Neural cell (in vitro differentiated cells): ENCODE data around the gene ERN2. TPM values are rescaled to one million over a fixed set of nuclear protein-coding genes. Genes with fewer than 3 reads are reported as not detected.
A peak's percentile ranks its signal among the peaks of the same experiment; 100 is the strongest.

Source experiments
- H2AFZ ChIP-seq: fragments of 200-600, 300-800 bp; sonication (generic), shearing (Covaris generic); 2 replicates; pipeline ENCODE4 v1.6.0; 2014; ENCODE audit warnings: low read depth, mild to moderate bottlenecking, antibody characterized with exemption, low read length, moderate library complexity
- H3F3A ChIP-seq: fragments of 200-600 bp; shearing (Covaris generic); 2 replicates; pipeline ENCODE4 v1.6.1; 2016; ENCODE audit warnings: mild to moderate bottlenecking, moderate library complexity, mixed read lengths, antibody characterized with exemption, low read length; ENCODE audit not compliant: insufficient read depth, poor library complexity, severe bottlenecking
- H3K27ac ChIP-seq: fragments of 200-600, 300-800 bp; sonication (generic), shearing (Covaris generic); 2 replicates; pipeline ENCODE4 v1.5.1; 2014; ENCODE audit warnings: mild to moderate bottlenecking, low read length, moderate library complexity
- H3K27me3 ChIP-seq: fragments of 300-800, 200-600 bp; sonication (generic), shearing (Covaris generic); 2 replicates; pipeline ENCODE4 v1.6.0; 2014; ENCODE audit warnings: mild to moderate bottlenecking, low read depth, low read length, moderate library complexity; ENCODE audit not compliant: insufficient read depth
- H3K36me3 ChIP-seq: fragments of 300-800, 200-600 bp; sonication (generic), shearing (Covaris generic); 2 replicates; pipeline ENCODE4 v1.5.1; 2014; ENCODE audit warnings: mild to moderate bottlenecking, antibody characterized with exemption, low read length, moderate library complexity; ENCODE audit not compliant: insufficient read depth
- H3K4me2 ChIP-seq: fragments of 300-800, 200-600 bp; sonication (generic), shearing (Covaris generic); 2 replicates; pipeline ENCODE4 v1.6.0; 2014; ENCODE audit warnings: mild to moderate bottlenecking, low read length
- H3K4me3 ChIP-seq: fragments of 300-800, 200-600 bp; sonication (generic), shearing (Covaris generic); 2 replicates; pipeline ENCODE4 v1.5.1; 2014; ENCODE audit warnings: mild to moderate bottlenecking, low read length, moderate library complexity
- H3K79me2 ChIP-seq: fragments of 200-600 bp; shearing (Covaris generic); replicated peaks from 2 replicates; pipeline ENCODE4 v1.6.0; 2014; ENCODE audit warnings: mild to moderate bottlenecking, low read length, moderate library complexity; ENCODE audit not compliant: insufficient read depth
- H3K9ac ChIP-seq: fragments of 300-800, 200-600 bp; sonication (generic), shearing (Covaris generic); 2 replicates; pipeline ENCODE4 v1.6.1; 2016; ENCODE audit warnings: mild to moderate bottlenecking, low read length, mixed read lengths
- H3K9me2 ChIP-seq: fragments of 200-600 bp; shearing (Covaris generic); 2 replicates; pipeline ENCODE4 v1.6.1; 2016; ENCODE audit warnings: mild to moderate bottlenecking, low read length, mixed read lengths; ENCODE audit not compliant: insufficient read depth
- H3K9me3 ChIP-seq: fragments of 200-600, 300-800 bp; sonication (generic), shearing (Covaris generic); 2 replicates; pipeline ENCODE4 v1.6.1; 2016; ENCODE audit warnings: mild to moderate bottlenecking, mixed run types, low read length, moderate library complexity, mixed read lengths
- H4K20me1 ChIP-seq: fragments of 200-600 bp; shearing (Covaris generic); 2 replicates; pipeline ENCODE4 v1.6.1; 2016; ENCODE audit warnings: mild to moderate bottlenecking, mixed run types; ENCODE audit not compliant: insufficient read depth
- CTCF ChIP-seq: fragments of 450-650 bp; IDR thresholded peaks from 2 replicates; pipeline ENCODE4 v1.5.1; 2014; ENCODE audit warnings: antibody characterized with exemption, mild to moderate bottlenecking, moderate library complexity; ENCODE audit not compliant: poor library complexity, severe bottlenecking
- EP300 ChIP-seq: fragments of 450-650 bp; conservative IDR thresholded peaks from 2 replicates; pipeline ENCODE4 v1.6.1; 2014; ENCODE audit warnings: antibody characterized with exemption, mild to moderate bottlenecking, moderate library complexity; ENCODE audit not compliant: poor library complexity, severe bottlenecking
- EZH2 ChIP-seq: fragments of 200-600, 300-800 bp; shearing (Covaris generic), sonication (generic); IDR thresholded peaks from 2 replicates; pipeline ENCODE4 v1.6.1; 2014; ENCODE audit warnings: antibody characterized with exemption, low read length, borderline replicate concordance, mild to moderate bottlenecking; ENCODE audit not compliant: insufficient read depth, poor library complexity, severe bottlenecking
- MXI1 ChIP-seq: fragments of 450-650 bp; conservative IDR thresholded peaks from 2 replicates; pipeline ENCODE4 v1.6.1; 2014; ENCODE audit warnings: antibody characterized with exemption, mild to moderate bottlenecking; ENCODE audit not compliant: poor library complexity, severe bottlenecking
- POLR2AphosphoS5 ChIP-seq: IDR thresholded peaks from 2 replicates; pipeline ENCODE4 v1.6.1; 2012
- RAD21 ChIP-seq: fragments of 450-650 bp; conservative IDR thresholded peaks from 2 replicates; pipeline ENCODE4 v1.6.1; 2014; ENCODE audit warnings: antibody characterized with exemption, mild to moderate bottlenecking, moderate library complexity
- REST ChIP-seq: IDR thresholded peaks from 2 replicates; pipeline ENCODE4 v1.6.1; 2012; ENCODE audit warnings: borderline replicate concordance
- SMC3 ChIP-seq: fragments of 450-650 bp; conservative IDR thresholded peaks from 2 replicates; pipeline ENCODE4 v1.6.1; 2014; ENCODE audit warnings: antibody characterized with exemption, mild to moderate bottlenecking, moderate library complexity; ENCODE audit not compliant: poor library complexity
- TAF1 ChIP-seq: IDR thresholded peaks from 2 replicates; pipeline ENCODE4 v1.6.1; 2012; ENCODE audit warnings: low read depth
- polyA plus RNA-seq: library from polyadenylated mRNA; depleted of rRNA; stranded (reverse); fragments of >200 nt; gene quantifications from 2 replicates; pipeline ENCODE4 v1.2.3, GENCODE V29; 2014

The ERN2 gene
- polyA plus RNA-seq, 1 donor from 2014 or later, result not detected

- Histone ChIP-seq H3K27me3 (no peaks in the 10 kb centered on the region), H3K4me2 (peak within 1 kb of the TSS; percentile 48), H3F3A (no peaks in the 10 kb centered on the region), H3K27ac (peak within 1 kb of the TSS; percentile 85), H4K20me1 (no peaks in the 10 kb centered on the region), H3K79me2 (peaks cover 29% of the 10 kb centered on the region), H3K9me3 (no peaks in the 10 kb centered on the region), H3K9ac (peak within 1 kb of the TSS; percentile 87), H3K9me2 (no peaks in the 10 kb centered on the region), H3K4me3 (peak within 1 kb of the TSS; percentile 90), H2AFZ (peak within 1 kb of the TSS; percentile 97), H3K36me3 (peaks cover 8% of the 10 kb centered on the region)
- TF ChIP-seq RAD21 (no peak), EP300 (peak; percentile 27), CTCF (no peak), REST (peak; percentile 64), MXI1 (peak; percentile 96), SMC3 (peak; percentile 33), POLR2AphosphoS5 (peak; percentile 89), TAF1 (peak; percentile 88)
These were observed 71.9 kb downstream of the ERN2 start, which contains the start of the genes DCTN5 and PALB2 for GRCh38 chr16:23640931-23641765. DCTN5 (plus strand) TSS chr16:23641466; CDS start chr16:23641543, 77 bp downstream. PALB2 (minus strand) TSS chr16:23641310; CDS start chr16:23641157, 153 bp downstream.

GRCh38 chr16:23640615-23640930, 72.4 kb downstream of the ERN2 start:
- peak overlapping the region; percentile 28 for H3K4me2 ChIP-seq
- H3K9me2 ChIP-seq, result no peaks in the 10 kb centered on the region
- H4K20me1 ChIP-seq, result no peaks in the 10 kb centered on the region
- H3K27ac ChIP-seq, result peak overlapping the region; percentile 67
- H3F3A ChIP-seq, result no peaks in the 10 kb centered on the region
- peak overlapping the region; percentile 87 for H3K9ac ChIP-seq
- no peaks in the 10 kb centered on the region for H3K27me3 ChIP-seq
- peak overlapping the region; percentile 90 for H3K4me3 ChIP-seq
- H3K36me3 ChIP-seq, result peaks cover 4% of the 10 kb centered on the region
- TF ChIP-seq CTCF, result no peak
- TF ChIP-seq RAD21, result no peak
- TF ChIP-seq EP300, result no peak
- TF ChIP-seq POLR2AphosphoS5, result no peak
- no peak for TF ChIP-seq TAF1
- no peak for TF ChIP-seq SMC3
- TF ChIP-seq EZH2, result no peak
- no peak for TF ChIP-seq MXI1
- TF ChIP-seq REST, result no peak
- H2AFZ ChIP-seq, result peak overlapping the region; percentile 97
- H3K9me3 ChIP-seq, result no peaks in the 10 kb centered on the region
- H3K79me2 ChIP-seq, result peaks cover 27% of the 10 kb centered on the region
